Ishikawa (cell line): Measurements from ENCODE around the gene HEXIM2.

Experiments
- CEBPB ChIP-seq: IDR thresholded peaks from 2 replicates; pipeline ENCODE4 v1.6.1; 2012
- CREB1 ChIP-seq: IDR thresholded peaks from 2 replicates; pipeline ENCODE4 v1.6.1; 2012; ENCODE audit warnings: low read depth
- EGR1 ChIP-seq: IDR thresholded peaks from 2 replicates; pipeline ENCODE4 v1.6.1; 2012
- EP300 ChIP-seq: IDR thresholded peaks from 2 replicates; pipeline ENCODE4 v1.6.1; 2012; ENCODE audit warnings: borderline replicate concordance
- FOXM1 ChIP-seq: IDR thresholded peaks from 2 replicates; pipeline ENCODE4 v1.6.1; 2012; ENCODE audit warnings: low read depth, borderline replicate concordance
- NFIC ChIP-seq: IDR thresholded peaks from 2 replicates; pipeline ENCODE4 v1.6.1; 2012
- RAD21 ChIP-seq: IDR thresholded peaks from 2 replicates; pipeline ENCODE4 v1.6.1; 2012; ENCODE audit warnings: low read depth
- TAF1 ChIP-seq: IDR thresholded peaks from 2 replicates; pipeline ENCODE4 v1.6.1; 2012; ENCODE audit warnings: low read depth, mild to moderate bottlenecking
- TCF12 ChIP-seq: IDR thresholded peaks from 2 replicates; pipeline ENCODE4 v1.6.1; 2012; ENCODE audit warnings: low read depth
- TEAD4 ChIP-seq: IDR thresholded peaks from 2 replicates; pipeline ENCODE4 v1.6.1; 2012
- YY1 ChIP-seq: IDR thresholded peaks from 2 replicates; pipeline ENCODE4 v1.6.1; 2012; ENCODE audit warnings: low read depth
- ZBTB7A ChIP-seq: IDR thresholded peaks from 2 replicates; pipeline ENCODE4 v1.6.1; 2012; ENCODE audit warnings: low read depth
- TF ChIP-seq, protein P1 (sequence below): IDR thresholded peaks from 2 replicates; pipeline ENCODE4 v1.6.1; 2012; ENCODE audit warnings: low read depth, mild to moderate bottlenecking
- TF ChIP-seq, protein P2 (sequence below): IDR thresholded peaks from 2 replicates; pipeline ENCODE4 v1.6.1; 2012
- TF ChIP-seq, protein P3 (sequence below): IDR thresholded peaks from 2 replicates; pipeline ENCODE4 v1.6.1; 2012

HEXIM2 gene

DNA sequence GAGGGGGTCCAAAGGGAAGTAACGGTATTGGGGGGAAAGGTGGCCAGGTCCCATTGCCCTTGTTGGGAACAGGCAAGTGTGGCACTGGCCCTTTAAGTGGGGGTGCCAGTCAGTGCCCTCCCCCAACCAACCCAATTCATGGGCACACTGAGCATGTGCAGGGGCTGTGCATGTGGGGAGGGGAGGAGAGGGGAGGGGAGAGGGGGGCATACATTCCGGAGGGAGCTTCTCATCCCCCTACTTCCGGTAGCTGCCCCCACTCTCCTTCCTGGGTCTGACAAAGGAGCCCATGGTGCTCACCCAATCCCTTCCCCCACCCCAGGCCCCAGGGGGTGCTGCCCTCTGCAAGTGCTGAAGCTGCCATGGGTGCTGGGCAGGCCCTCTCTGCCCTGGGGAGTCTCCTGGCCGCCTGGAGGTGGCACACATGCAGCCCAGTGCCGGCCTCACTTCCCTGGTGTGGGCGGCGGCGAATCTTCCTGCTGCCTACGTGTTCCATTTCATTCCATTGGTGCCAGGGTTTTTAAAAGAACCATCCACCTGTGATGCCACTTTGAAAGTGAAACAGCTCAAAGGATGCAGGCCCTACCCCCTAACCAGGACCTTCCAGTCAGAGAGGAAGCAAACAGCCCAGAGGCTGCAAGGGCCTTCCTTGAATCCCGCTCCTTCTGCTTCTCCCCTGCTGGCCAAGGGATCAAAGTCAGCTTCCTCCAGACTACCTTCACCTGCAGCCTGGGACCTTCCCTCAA lies 11.0 kb downstream of the HEXIM2 start:
- TF ChIP-seq NFIC (no peak), EGR1 (peak; percentile 64; the same call in 1 of the 2 replicates), TAF1 (peak; percentile 65; the same call in 1 of the 2 replicates), TCF12 (peak; percentile 69; the same call in 1 of the 2 replicates), CREB1 (no peak), YY1 (0 out of 2 replicates have a peak, but pooled peaks have one; percentile 35), ZBTB7A (peak; percentile 57; the same call in 1 of the 2 replicates), FOXM1 (peak; percentile 60; the same call in 1 of the 2 replicates), CEBPB (no peak), TEAD4 (peak; percentile 81), RAD21 (peak; percentile 19; the same call in 1 of the 2 replicates)
- TF ChIP-seq, protein P1, sequence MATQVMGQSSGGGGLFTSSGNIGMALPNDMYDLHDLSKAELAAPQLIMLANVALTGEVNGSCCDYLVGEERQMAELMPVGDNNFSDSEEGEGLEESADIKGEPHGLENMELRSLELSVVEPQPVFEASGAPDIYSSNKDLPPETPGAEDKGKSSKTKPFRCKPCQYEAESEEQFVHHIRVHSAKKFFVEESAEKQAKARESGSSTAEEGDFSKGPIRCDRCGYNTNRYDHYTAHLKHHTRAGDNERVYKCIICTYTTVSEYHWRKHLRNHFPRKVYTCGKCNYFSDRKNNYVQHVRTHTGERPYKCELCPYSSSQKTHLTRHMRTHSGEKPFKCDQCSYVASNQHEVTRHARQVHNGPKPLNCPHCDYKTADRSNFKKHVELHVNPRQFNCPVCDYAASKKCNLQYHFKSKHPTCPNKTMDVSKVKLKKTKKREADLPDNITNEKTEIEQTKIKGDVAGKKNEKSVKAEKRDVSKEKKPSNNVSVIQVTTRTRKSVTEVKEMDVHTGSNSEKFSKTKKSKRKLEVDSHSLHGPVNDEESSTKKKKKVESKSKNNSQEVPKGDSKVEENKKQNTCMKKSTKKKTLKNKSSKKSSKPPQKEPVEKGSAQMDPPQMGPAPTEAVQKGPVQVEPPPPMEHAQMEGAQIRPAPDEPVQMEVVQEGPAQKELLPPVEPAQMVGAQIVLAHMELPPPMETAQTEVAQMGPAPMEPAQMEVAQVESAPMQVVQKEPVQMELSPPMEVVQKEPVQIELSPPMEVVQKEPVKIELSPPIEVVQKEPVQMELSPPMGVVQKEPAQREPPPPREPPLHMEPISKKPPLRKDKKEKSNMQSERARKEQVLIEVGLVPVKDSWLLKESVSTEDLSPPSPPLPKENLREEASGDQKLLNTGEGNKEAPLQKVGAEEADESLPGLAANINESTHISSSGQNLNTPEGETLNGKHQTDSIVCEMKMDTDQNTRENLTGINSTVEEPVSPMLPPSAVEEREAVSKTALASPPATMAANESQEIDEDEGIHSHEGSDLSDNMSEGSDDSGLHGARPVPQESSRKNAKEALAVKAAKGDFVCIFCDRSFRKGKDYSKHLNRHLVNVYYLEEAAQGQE = no peak
- TF ChIP-seq, protein P2, sequence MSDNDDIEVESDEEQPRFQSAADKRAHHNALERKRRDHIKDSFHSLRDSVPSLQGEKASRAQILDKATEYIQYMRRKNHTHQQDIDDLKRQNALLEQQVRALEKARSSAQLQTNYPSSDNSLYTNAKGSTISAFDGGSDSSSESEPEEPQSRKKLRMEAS = peak; percentile 62

DNA sequence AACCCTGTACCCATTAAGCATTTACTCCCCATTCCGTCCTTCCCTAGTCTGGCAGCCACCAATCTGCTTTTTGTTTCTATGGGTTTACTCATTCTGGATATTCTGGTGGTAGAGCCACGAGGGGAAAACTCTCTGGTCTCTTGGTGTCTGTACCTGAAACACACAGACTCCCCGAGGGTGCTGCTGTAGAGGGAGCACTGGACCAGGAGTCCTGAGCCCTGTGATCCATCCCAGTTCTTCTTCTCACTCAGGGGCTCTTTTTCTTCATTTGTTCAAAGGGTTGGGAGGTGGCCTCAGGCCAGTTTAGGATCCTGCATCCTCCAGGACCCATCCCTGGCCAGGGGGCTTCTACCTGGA lies 14.1 kb downstream of the HEXIM2 start:
- TF ChIP-seq NFIC (0 out of 2 replicates have a peak, but pooled peaks have one; percentile 0), TEAD4 (no peak), TAF1 (no peak), TCF12 (no peak)

DNA sequence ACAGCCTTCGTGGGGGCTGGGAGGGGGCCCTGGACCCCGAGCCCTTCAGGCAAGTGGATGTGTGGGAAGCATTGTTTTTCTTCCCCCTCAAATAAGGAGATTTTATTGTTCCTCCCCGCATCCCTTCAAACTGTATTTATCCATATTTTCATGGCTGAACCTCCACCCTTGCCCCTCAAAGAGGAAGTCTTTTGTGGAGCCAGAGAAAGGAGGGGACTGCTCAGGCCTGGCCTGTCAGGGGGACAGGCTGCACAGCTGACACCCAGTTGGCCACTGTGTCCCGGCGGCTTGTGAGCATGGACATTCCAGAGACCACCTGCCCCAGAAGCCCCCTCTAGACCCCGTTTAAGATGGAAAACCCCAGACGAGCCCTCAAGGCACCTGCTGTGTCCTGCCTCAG lies 15.9 kb downstream of the HEXIM2 start:
- TF ChIP-seq RAD21 (no peak), CEBPB (no peak), TEAD4 (no peak), CREB1 (no peak)

DNA sequence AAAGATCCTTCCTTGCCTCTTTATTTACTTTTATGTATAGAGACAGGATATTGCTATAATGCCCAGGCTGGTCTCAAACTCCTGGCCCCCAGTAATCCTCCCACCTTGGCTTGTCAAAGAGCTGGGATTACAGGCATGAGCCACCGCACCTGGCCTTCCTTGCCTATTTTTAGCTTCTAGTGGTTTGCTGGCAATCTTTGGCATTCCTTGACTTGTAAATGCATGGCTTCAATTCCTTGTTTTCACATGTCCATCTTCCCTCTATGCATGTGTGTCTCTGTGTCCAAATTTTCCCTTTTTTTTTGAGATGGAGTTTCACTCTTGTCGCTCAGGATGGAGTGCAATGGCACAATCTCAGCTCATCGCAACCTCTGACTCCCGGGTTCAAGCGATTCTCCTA lies 22.5 kb downstream of the HEXIM2 start:
- TF ChIP-seq FOXM1 (no peak), ZBTB7A (no peak), TAF1 (no peak), TCF12 (no peak), EP300 (no peak), NFIC (no peak), CEBPB (no peak), CREB1 (no peak)

DNA sequence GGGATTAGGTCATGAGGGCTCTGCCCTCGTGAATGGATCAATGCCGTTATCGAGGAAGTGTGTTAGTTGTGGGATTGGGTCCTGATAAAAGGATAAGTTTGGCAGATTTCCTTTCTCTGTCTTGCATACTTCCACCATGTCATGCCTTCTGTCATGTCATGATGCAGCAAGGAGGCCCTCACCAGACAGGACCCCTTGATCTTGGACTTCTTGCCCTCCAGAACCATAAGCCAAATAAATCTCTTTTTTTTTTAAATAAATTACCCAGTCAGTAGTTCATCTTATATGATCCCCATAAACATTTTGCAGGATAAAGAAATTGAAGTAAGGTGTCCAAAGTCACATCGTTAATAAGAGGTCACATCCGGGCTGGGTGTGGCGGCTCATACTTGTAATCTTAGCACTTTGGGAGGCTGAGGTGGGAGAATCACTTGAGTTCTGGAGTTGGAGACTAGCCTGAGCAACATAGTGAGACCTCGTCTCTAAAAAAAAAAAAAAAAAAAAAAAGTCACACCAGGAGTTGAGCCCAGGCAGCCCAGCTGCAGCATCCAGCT lies 25.2 kb downstream of the HEXIM2 start:
- TF ChIP-seq RAD21 (no peak), TEAD4 (no peak)

DNA sequence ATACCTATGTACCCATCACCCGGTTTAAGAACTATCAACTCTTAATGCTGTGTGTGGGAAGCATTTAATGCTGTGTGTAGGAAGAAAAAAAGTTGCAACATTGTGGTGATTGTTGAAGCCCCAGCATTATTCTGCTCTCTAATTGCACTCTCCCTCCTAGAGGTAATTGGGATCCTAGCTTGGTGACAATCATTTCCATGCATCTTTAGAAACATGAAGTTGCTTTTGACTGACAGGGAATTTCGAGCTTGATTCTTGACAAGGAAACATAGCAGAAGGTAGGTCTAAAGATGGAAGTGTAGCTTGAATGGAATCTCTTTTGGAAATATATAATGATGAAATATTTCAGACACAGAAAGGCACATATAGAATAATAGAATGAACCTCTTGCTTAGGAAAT lies 27.3 kb downstream of the HEXIM2 start:
- TF ChIP-seq, protein P2 = no peak
- TF ChIP-seq CREB1 (no peak), ZBTB7A (no peak), TEAD4 (no peak), RAD21 (no peak), FOXM1 (no peak), EGR1 (no peak), TCF12 (no peak), TAF1 (no peak), YY1 (no peak), CEBPB (no peak), EP300 (no peak), NFIC (no peak)
- TF ChIP-seq, protein P1 = no peak
- TF ChIP-seq, protein P3, sequence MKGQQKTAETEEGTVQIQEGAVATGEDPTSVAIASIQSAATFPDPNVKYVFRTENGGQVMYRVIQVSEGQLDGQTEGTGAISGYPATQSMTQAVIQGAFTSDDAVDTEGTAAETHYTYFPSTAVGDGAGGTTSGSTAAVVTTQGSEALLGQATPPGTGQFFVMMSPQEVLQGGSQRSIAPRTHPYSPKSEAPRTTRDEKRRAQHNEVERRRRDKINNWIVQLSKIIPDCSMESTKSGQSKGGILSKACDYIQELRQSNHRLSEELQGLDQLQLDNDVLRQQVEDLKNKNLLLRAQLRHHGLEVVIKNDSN = no peak
